Heart right ventricle (tissue), 16 donors: ENCODE results near the gene LANCL3. TPM values are rescaled to one million over a fixed set of nuclear protein-coding genes. Genes with fewer than 3 reads are reported as not detected.

Experiments used
- ATAC-seq, 8 donors: fragments of 200-7000 bp; cut with Tn5 transposase; one replicate each; pipeline ENCODE4 v1.9.1; 2020; ENCODE audit warnings: mild to moderate bottlenecking in 8 of 8, moderate library complexity in 8 of 8, moderate number of reproducible peaks in 1 of 8
- DNase-seq, 2 donors: peaks; one replicate each; pipeline ENCODE4 v3.0.0-alpha.2; 2020
- H3K27ac ChIP-seq, 10 donors: fragments of 200-600 bp; sonication (generic) in 2 of 10; one replicate each; pipeline versions ENCODE4 v1.5.0 to v1.8.0; 2020 to 2022; ENCODE audit warnings: mild to moderate bottlenecking in 3 of 10
- H3K27me3 ChIP-seq, 7 donors: fragments of 200-600 bp; one replicate each; pipeline ENCODE4 v1.8.0; 2021 to 2022; ENCODE audit warnings: mild to moderate bottlenecking in 2 of 7
- H3K36me3 ChIP-seq, 9 donors: fragments of 200-600 bp; sonication (generic) in 1 of 9; one replicate each; pipeline versions ENCODE4 v1.5.0 to v1.8.0; 2020 to 2022; ENCODE audit warnings: mild to moderate bottlenecking in 2 of 9
- H3K4me1 ChIP-seq, 9 donors: fragments of 200-600 bp; sonication (generic) in 1 of 9; one replicate each; pipeline versions ENCODE4 v1.5.0 to v1.8.0; 2020 to 2022; ENCODE audit warnings: mild to moderate bottlenecking in 4 of 9
- H3K4me3 ChIP-seq, 10 donors: fragments of 200-600 bp; sonication (generic) in 2 of 10; one replicate each; pipeline versions ENCODE4 v1.5.0 to v1.8.0; 2020 to 2022; ENCODE audit warnings: mild to moderate bottlenecking in 7 of 10, moderate library complexity in 2 of 10
- H3K9me3 ChIP-seq, 11 donors: fragments of 200-600 bp in 10 of 11; sonication (generic) in 2 of 11; one replicate each; pipeline versions ENCODE4 v1.5.0 to v1.8.0; 2013 to 2022; ENCODE audit warnings: mild to moderate bottlenecking in 2 of 11, control low read depth in 1 of 11, moderate library complexity in 1 of 11
- CTCF ChIP-seq, 9 donors: fragments of 200-600 bp; sonication (generic) in 2 of 9; IDR thresholded peaks; one replicate each; pipeline versions ENCODE4 v1.5.0 to v1.8.0; 2021 to 2022; ENCODE audit warnings: antibody characterized with exemption in 9 of 9, mild to moderate bottlenecking in 5 of 9, moderate library complexity in 1 of 9
- WGBS, 2 donors: extraction: QIAGEN DNeasy Blood & Tissue Kit; methylation state at CpG; one replicate each; pipeline ENCODE4 v1.1.7; 2013; ENCODE audit warnings: inconsistent platforms in 1 of 2; 5-methylcytosine and 5-hydroxymethylcytosine counted together
- intact Hi-C, 10 donors: fragments of 100-400 bp; cut with DNase I; formaldehyde crosslinking; loops; one replicate each; pipeline versions ENCODE4 v1.11.1 to v1.14.2; 2022
- polyA plus RNA-seq, 2 donors: library from polyadenylated mRNA; stranded (reverse); fragments of 200-250 nt; gene quantifications; one replicate each; pipeline ENCODE4 v1.2.3, GENCODE V29; 2013
- total RNA-seq, 10 donors: library from RNA; stranded (reverse); fragmentation: NEBNext Ultra II Directional in 3 of 10; extraction: Animal tissue kit (Norgen Biotek cat#: 25700) in 3 of 10; gene quantifications; one replicate each; pipeline versions ENCODE4 v1.2.1 to v1.2.4, GENCODE V29; 2021 to 2023
- donor health status: Arrhythmogenic right ventricular cardiomyopathy.
- donor health status: ischemic (EF 13 %, LVEDD 7.1; RV severe dilation, severe dysfunction).
- donor health status: healthy with polysubstance abuse.
- donor health status: DM: no; HTN: yes; CAD: no.
- donor health status: DM: no; HTN: no; CAD: no.
- donor health status: ischemic (EF 25% LVEDD 6.9; RV normal size, moderate dysfunction).
- donor health status: ischemic (EF 25% LVEDD 5.7; RV mildly dilated, moderate dysfunction).
- donor health status: healthy.
- donor health status: DM: yes; HTN: yes; CAD: no.
- donor health status: Ischemic cardiomyopathy.
- donor health status: ischemic (EF 35%, LVEDD 5.7; RV mildly dilated, moderate dysfunction).
- donor health status: nonischemic (EF 11% LVEDD 7.7; RV severe dilation, severe dysfunction).
- donor health status: DM: yes; HTN: yes; CAD: no.
- donor health status: PGD.
- donor health status: ischemic (EF 29% LVEDD 5.4; RV normal size, mild dysfunction).
- donor health status: nonischemic (EF 23%, LVEDD 6.1; RV moderate dilation, normal function).

LANCL3 gene
- total and polyA plus RNA-seq, 12 donors: 0.04 to 0.56 (median 0.14) TPM

- DNase-seq (no peak), ATAC-seq (no peak)
- no peak overlapping the region for H3K27ac ChIP-seq
- H3K9me3 ChIP-seq: no peaks in the 10 kb centered on the region
- H3K4me3 ChIP-seq: no peak overlapping the region
- TF ChIP-seq CTCF (IDR thresholded peaks at IDR 0.05): no peak
- no peaks in the 10 kb centered on the region for H3K36me3 ChIP-seq
- intact Hi-C loops: no loop called here
- WGBS, 2 donors: 85 to 91% methylated on average over 1 of the region's 1 CpG
- H3K27me3 ChIP-seq: peaks cover 0 to 26% (median 0%) of the 10 kb centered on the region in 7 donors
- H3K4me1 ChIP-seq: no peaks in the 10 kb centered on the region
These were observed 87.6 kb downstream of the LANCL3 start for GRCh38 chrX:37659047-37659446.

DNA sequence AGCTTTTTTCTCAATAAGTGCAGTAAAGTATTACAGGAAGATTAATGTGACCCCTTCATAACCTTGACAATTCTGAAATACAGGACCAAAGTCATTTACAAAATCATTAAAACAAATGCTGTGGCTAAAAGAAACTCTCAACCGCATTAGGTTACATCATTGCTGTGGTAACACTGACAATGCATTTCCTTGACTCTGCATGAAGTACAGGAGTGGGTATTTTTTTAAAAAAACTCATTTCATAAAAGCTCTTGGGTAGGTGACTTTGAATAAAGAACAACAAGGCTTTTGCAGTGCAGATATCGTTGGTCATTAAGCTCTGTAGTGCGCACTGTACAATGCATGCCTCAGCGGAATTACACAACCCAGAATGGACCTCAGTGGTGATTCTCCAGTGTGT, 90.7 kb downstream of the LANCL3 start:
- intact Hi-C loops: no loop called here
- peaks cover 0 to 5% (median 0%) of the 10 kb centered on the region in 7 donors for H3K27me3 ChIP-seq
- no peaks in the 10 kb centered on the region for H3K36me3 ChIP-seq
- H3K4me3 ChIP-seq: no peak overlapping the region
- 91 to 92% methylated on average over 4 of the region's 4 CpGs for WGBS, 2 donors
- no peaks in the 10 kb centered on the region for H3K9me3 ChIP-seq
- no peak for TF ChIP-seq CTCF (IDR thresholded peaks at IDR 0.05)
- no peak overlapping the region for H3K27ac ChIP-seq
- no peak for DNase-seq
- no peak for ATAC-seq
- H3K4me1 ChIP-seq: no peaks in the 10 kb centered on the region

GRCh38 chrX:37666516-37666915, 95.1 kb downstream of the LANCL3 start:
- DNase-seq: no peak
- intact Hi-C loops: no loop called here
- H3K27me3 ChIP-seq: peaks cover 0 to 14% (median 0%) of the 10 kb centered on the region in 7 donors

GRCh38 chrX:37667141-37667540, 95.7 kb downstream of the LANCL3 start:
- ATAC-seq: no peak
- no peaks in the 10 kb centered on the region for H3K36me3 ChIP-seq

More at GRCh38 chrX:37666516-37666915, 95.1 kb downstream of the LANCL3 start:
- Histone ChIP-seq H3K4me1 (no peaks in the 10 kb centered on the region), H3K4me3 (no peak overlapping the region), H3K27ac (no peak overlapping the region), H3K9me3 (no peaks in the 10 kb centered on the region), H3K36me3 (no peaks in the 10 kb centered on the region)
- TF ChIP-seq CTCF (IDR thresholded peaks at IDR 0.05): no peak
- no peak for ATAC-seq

More at GRCh38 chrX:37667141-37667540, 95.7 kb downstream of the LANCL3 start:
- DNase-seq: no peak
- no peak overlapping the region for H3K4me3 ChIP-seq
- no peaks in the 10 kb centered on the region for H3K4me1 ChIP-seq
- WGBS, 2 donors: 83 to 90% methylated on average over 6 of the region's 6 CpGs
- H3K27me3 ChIP-seq: peaks cover 0 to 15% (median 0%) of the 10 kb centered on the region in 7 donors
- no peak for TF ChIP-seq CTCF (IDR thresholded peaks at IDR 0.05)
- no peak overlapping the region for H3K27ac ChIP-seq
- H3K9me3 ChIP-seq: no peaks in the 10 kb centered on the region
- intact Hi-C loops: no loop called here
